SH-SY5Y (cell line): ENCODE measurements around the gene SERPINA1.

ENCODE experiments used
- GATA2 ChIP-seq: IDR thresholded peaks from 2 replicates; pipeline ENCODE4 v1.6.1; 2011; ENCODE audit warnings: mild to moderate bottlenecking, low read depth, low read length
- GATA3 ChIP-seq: IDR thresholded peaks from 2 replicates; pipeline ENCODE4 v1.6.1; 2011; ENCODE audit warnings: low read depth, mild to moderate bottlenecking, low read length, moderate library complexity

GRCh38 chr14:94360945-94361565 lies 27.3 kb downstream of the SERPINA1 start:
- no peak for TF ChIP-seq GATA2
- no peak for TF ChIP-seq GATA3
